ENCODE results near the gene IL12RB1. TPM values are rescaled to one million over a fixed set of nuclear protein-coding genes. Genes with fewer than 3 reads are reported as not detected.

IL12RB1 gene
- total RNA-seq, 2 experiments from 2014 or later = 66.1 to 70.6 TPM

DNA sequence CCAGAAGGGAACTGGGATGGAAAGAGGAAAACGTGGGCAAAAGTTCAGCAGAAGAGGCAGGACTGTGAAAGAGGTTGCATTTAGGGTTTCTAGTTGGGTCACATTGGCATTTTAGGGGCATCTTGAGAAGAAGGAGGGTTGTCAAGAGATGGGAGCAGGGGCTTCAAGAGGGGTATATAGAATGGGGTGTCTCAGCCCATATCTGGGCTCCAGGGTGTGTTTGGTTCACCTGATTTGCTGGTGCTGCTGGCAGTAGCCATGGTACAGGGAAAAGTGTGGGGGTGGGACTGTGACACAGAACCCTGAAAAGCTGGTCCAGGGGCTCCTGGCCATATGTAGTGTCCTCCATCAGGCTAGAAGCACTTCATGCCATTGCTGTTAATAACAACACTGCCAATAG, 33.4 kb upstream of the IL12RB1 start:
- Mint-ChIP-seq H3K27me3 (no peaks in the 10 kb centered on the region), H3K27ac (peak overlapping the region; percentile 90), H3K36me3 (ENCODE audit: low read depth) (peaks cover 25% of the 10 kb centered on the region), H3K4me1 (peaks cover 37% of the 10 kb centered on the region), H3K9me3 (no peaks in the 10 kb centered on the region), H3K4me3 (peak overlapping the region; percentile 79)
- POLR2A ChIA-PET = interaction anchor here (0.9 to 3.2 kb wide), 8 partner anchors 8 to 162 kb away, joined by 3 to 28 read pairs (median 4); partner anchors contain the start of genes IL12RB1, JUND, MAST3 and PIK3R2
- CTCF ChIA-PET = interaction anchor here (0.9 to 2.0 kb wide), 6 partner anchors 29 to 160 kb away, joined by 3 to 7 read pairs (median 4); no protein-coding TSS in a partner anchor
- DNase-seq = no peak

DNA sequence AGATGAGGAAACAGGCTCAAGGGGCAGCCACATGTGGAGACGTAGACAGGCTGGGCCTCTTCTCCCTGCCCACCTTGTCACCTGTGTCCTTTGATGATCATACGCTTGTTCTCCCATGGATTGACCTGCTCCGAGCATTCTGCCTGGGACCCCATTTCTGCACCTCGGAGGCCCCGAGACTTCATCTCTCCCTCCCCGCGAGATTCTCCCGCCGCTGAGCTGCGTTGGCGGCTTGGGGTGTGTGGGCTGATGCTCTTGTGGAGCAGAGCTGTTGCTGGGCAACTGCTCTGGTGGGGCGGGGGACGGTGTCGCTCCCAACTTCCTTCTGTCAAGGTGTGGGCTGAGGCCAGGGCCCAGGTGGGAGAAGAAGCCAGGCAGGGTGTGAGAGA, 33.0 kb upstream of the IL12RB1 start:
- Mint-ChIP-seq H3K27ac (peak overlapping the region; percentile 90), H3K36me3 (ENCODE audit: low read depth) (peaks cover 25% of the 10 kb centered on the region), H3K27me3 (no peaks in the 10 kb centered on the region), H3K9me3 (no peaks in the 10 kb centered on the region), H3K4me3 (peak overlapping the region; percentile 79), H3K4me1 (peaks cover 37% of the 10 kb centered on the region)
- DNase-seq = peak; percentile 69
- CTCF ChIA-PET = interaction anchor here (0.6 to 2.8 kb wide), 8 partner anchors 9 to 160 kb away, joined by 3 to 8 read pairs (median 4); no protein-coding TSS in a partner anchor
- POLR2A ChIA-PET = interaction anchor here (0.9 to 3.2 kb wide), 8 partner anchors 9 to 162 kb away, joined by 3 to 28 read pairs (median 4); partner anchors contain the start of genes IL12RB1, JUND, MAST3 and PIK3R2

DNA sequence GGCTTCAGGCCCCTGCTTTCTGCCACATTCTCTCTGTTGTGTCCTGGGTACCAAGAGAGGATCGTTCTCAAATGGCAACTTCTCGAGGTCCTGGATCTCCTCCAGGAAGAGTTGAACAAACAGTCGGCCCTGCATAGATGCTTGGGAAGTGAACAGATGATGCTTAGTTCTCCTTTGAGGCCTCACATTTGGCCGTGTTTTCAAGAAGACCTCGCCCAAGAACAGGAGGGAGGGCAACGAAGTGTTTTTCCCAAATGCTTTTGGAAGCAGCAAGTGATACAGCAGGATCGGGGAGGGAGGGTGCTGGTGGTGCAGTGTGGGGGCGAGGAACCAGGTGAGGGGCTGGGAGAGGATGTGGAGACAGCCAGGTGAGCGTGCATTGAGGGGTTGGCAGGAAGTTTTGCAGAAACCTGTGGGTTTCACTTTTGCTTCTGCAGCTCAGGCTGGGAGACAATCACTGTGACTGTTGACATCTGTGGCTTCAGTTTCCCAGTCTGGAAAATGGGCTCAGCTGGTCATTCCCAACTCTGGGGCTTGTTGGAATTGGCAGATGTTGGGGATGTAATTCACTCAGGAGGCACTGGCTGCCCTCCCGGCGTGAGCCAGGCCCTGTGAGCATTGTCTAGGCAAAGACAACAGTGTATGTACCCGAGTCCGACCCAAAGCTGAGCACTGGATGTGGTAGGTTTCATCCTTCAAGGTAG, 32.4 kb upstream of the IL12RB1 start:
- DNase-seq = peak; percentile 66
- ChIA-PET CTCF (interaction anchor here (0.6 to 2.8 kb wide), 9 partner anchors 10 to 161 kb away, joined by 3 to 12 read pairs (median 4); partner anchors contain the start of gene PIK3R2), POLR2A (interaction anchor here (0.6 to 3.2 kb wide), 13 partner anchors 9 to 163 kb away, joined by 3 to 28 read pairs (median 4); partner anchors contain the start of genes IL12RB1, JUND, MAST3 and PIK3R2)
- H3K27me3 Mint-ChIP-seq = no peaks in the 10 kb centered on the region
- H3K4me1 Mint-ChIP-seq = peaks cover 37% of the 10 kb centered on the region
- H3K4me3 Mint-ChIP-seq = peak overlapping the region; percentile 79
- peak overlapping the region; percentile 90 for H3K27ac Mint-ChIP-seq
- no peaks in the 10 kb centered on the region for H3K9me3 Mint-ChIP-seq
- H3K36me3 Mint-ChIP-seq (ENCODE audit: low read depth) = peaks cover 20% of the 10 kb centered on the region

DNA sequence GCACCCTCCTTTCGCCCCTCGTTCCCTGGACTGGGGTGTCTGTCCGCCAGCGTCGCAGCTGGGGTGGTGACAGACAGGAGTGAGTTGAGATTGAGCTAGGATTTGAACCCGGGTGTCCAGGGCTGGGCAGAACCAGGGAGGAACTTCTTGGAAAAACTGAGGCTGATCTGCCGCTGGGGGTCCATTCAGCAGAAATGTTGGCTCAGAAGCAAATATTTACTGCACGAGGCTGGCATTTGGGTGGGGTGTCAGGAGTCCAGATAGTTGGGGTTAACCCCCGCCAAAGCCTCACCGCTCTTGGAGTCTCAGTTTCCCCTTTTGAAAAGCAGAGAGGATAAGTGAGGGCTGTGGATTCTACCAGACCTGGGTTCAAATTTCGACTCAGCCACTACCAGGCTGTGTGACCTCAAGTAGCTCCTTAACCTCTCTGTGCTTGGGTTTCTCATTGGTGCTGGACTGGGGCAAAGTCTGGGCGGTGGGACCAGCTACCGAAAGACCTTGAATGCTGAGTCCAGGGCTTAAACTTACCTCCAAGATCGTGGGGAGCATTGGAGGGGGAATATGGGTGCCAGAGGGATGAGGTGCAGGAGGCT, 31.8 kb upstream of the IL12RB1 start:
- ChIA-PET POLR2A (interaction anchor here (0.6 to 3.2 kb wide), 11 partner anchors 10 to 163 kb away, joined by 3 to 28 read pairs (median 5); partner anchors contain the start of genes IL12RB1, JUND, MAST3 and PIK3R2), CTCF (interaction anchor here (0.9 to 2.8 kb wide), 6 partner anchors 9 to 161 kb away, joined by 3 to 12 read pairs (median 4); partner anchors contain the start of gene PIK3R2)
- Mint-ChIP-seq H3K4me1 (peaks cover 39% of the 10 kb centered on the region), H3K27ac (peak overlapping the region; percentile 90), H3K4me3 (peak overlapping the region; percentile 79), H3K9me3 (no peaks in the 10 kb centered on the region), H3K27me3 (no peaks in the 10 kb centered on the region), H3K36me3 (ENCODE audit: low read depth) (peaks cover 14% of the 10 kb centered on the region)
- DNase-seq = no peak

DNA sequence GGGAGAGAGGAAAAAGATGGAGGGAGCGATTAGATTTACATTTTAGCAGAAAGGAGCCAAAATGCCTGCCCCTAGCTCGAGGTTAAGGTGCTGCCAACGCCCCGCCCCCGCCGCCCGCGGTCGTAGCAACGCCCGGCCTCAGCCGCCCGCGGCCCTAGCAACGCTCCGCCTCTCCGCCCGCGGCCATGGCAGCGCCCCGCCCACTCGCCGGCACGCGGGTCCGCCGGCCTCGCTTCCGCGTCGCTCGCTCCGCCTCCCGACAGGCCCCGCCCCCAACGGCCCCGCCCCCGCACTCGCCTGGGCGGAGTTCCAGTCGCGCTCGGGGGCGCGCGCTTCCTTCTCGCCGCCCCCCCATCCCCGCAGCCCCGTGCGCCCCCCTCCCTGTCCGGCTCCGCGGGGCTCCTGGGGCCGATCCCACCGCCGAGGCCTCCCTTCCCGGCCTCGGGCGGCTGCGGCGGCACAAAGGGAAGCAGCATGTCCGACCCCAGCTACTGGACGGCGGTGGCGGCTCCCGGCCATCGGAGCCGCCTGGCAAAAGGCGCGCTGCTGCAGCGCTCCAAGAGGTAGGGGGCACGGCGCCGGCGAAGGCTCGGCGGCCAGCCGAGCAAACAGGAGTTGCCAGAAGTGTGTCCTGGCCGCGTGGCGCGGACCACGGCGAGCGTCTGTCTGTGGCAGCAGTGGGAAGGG, 31.1 kb upstream of the IL12RB1 start:
- no peaks in the 10 kb centered on the region for H3K9me3 Mint-ChIP-seq
- ChIA-PET POLR2A (interaction anchor here (0.9 to 3.2 kb wide), 7 partner anchors 11 to 162 kb away, joined by 3 to 28 read pairs (median 5); partner anchors contain the start of genes MAST3 and PIK3R2), CTCF (interaction anchor here (0.9 to 2.8 kb wide), 6 partner anchors 8 to 135 kb away, joined by 3 to 12 read pairs (median 4); partner anchors contain the start of gene PIK3R2)
- H3K27me3 Mint-ChIP-seq = no peaks in the 10 kb centered on the region
- H3K4me1 Mint-ChIP-seq = peaks cover 40% of the 10 kb centered on the region
- peak overlapping the region; percentile 90 for H3K27ac Mint-ChIP-seq
- H3K36me3 Mint-ChIP-seq (ENCODE audit: low read depth) = peaks cover 10% of the 10 kb centered on the region
- peak overlapping the region; percentile 79 for H3K4me3 Mint-ChIP-seq
- peak; percentile 96 for DNase-seq

DNA sequence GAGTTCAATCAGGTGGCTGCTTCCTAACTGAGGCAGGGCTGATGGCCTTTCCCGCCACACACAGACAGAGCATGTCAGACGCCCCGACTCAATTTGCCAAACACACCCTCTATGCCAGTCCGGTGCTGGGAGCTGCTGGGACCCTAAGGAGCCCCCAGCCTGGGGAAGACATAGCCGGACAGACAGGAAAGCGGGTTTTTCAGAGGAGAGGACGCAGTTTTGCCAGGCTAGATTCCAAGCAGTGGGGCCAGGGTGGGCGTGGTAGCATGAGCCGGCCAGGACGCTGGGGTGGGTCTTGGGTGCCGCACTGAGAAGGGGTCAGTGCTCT, 30.6 kb upstream of the IL12RB1 start:
- ChIA-PET POLR2A (interaction anchor here (0.9 to 3.2 kb wide), 3 partner anchors 11 to 35 kb away, joined by 3 to 28 read pairs (median 15); partner anchors contain the start of gene PIK3R2), CTCF (interaction anchor here (1.0 to 2.8 kb wide), 5 partner anchors 8 to 53 kb away, joined by 3 to 12 read pairs (median 4); partner anchors contain the start of gene PIK3R2)
- peak; percentile 21 for DNase-seq
- Mint-ChIP-seq H3K9me3 (no peaks in the 10 kb centered on the region), H3K27me3 (no peaks in the 10 kb centered on the region), H3K4me1 (peaks cover 43% of the 10 kb centered on the region), H3K27ac (peak overlapping the region; percentile 47), H3K4me3 (peak overlapping the region; percentile 79), H3K36me3 (ENCODE audit: low read depth) (peaks cover 5% of the 10 kb centered on the region)

DNA sequence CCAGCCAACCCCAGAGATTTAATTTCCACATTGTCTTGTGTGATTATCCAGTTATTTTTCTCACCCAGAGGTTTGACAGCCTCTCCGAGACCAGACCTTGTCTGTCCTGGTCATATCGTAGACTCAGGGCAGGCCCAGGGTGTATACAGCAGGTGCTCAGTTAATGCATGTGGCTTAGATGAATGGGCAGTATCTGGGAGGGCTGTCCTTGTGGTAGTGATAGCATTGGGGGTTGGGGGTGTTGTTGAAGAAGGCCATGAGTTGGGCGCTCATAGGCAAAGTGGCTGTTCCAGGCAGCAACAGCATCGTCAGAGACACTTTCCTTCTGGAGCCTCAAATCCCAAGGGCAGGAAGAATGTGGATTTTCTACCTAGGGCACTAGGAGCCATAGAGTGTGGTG, 27.7 kb upstream of the IL12RB1 start:
- no peaks in the 10 kb centered on the region for H3K36me3 Mint-ChIP-seq (ENCODE audit: low read depth)
- no peak overlapping the region for H3K4me3 Mint-ChIP-seq

DNA sequence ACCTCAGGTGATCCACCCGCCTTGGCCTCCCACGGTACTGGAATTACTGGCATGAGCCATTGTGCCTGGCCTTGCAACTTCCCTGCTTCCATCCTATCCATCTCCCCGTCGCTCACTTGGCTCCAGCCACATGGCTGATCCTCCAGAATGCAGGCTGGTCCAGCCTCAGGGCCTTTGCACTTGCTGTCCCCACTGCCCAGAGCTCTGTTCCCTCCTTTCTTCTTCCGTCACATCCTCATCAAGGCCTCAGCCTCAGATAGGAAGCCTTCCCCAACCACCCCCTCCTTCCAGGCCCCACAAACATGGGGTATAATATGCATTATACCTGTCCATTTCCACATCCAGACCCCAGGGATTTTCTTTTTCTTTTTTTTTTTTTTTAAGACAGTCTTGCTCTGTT, 27.1 kb upstream of the IL12RB1 start:
- ChIA-PET CTCF (interaction anchor here (0.7 to 2.4 kb wide), 15 partner anchors 14 to 383 kb away, joined by 3 to 27 read pairs (median 5); partner anchors contain the start of genes IFI30, IL12RB1 and PIK3R2), POLR2A (interaction anchor here (1.0 kb wide), 2 partner anchors 27 to 140 kb away, joined by 3 read pairs; no protein-coding TSS in a partner anchor)
- Mint-ChIP-seq H3K9me3 (no peaks in the 10 kb centered on the region), H3K27me3 (peaks cover 3% of the 10 kb centered on the region), H3K4me1 (peaks cover 34% of the 10 kb centered on the region), H3K4me3 (no peak overlapping the region), H3K36me3 (ENCODE audit: low read depth) (no peaks in the 10 kb centered on the region), H3K27ac (no peak overlapping the region)
- no peak for DNase-seq

More for the DNA sequence above, 27.7 kb upstream of the IL12RB1 start:
- POLR2A ChIA-PET = interaction anchor here (1.0 kb wide), 1 partner anchor 27 kb away, joined by 3 read pairs; no protein-coding TSS in a partner anchor
- no peak for DNase-seq
- Mint-ChIP-seq H3K27ac (no peak overlapping the region), H3K4me1 (peaks cover 36% of the 10 kb centered on the region), H3K27me3 (no peaks in the 10 kb centered on the region), H3K9me3 (no peaks in the 10 kb centered on the region)
- CTCF ChIA-PET = interaction anchor here (2.4 kb wide), 1 partner anchor 37 kb away, joined by 23 read pairs; the partner anchor contains the start of gene PIK3R2

DNA sequence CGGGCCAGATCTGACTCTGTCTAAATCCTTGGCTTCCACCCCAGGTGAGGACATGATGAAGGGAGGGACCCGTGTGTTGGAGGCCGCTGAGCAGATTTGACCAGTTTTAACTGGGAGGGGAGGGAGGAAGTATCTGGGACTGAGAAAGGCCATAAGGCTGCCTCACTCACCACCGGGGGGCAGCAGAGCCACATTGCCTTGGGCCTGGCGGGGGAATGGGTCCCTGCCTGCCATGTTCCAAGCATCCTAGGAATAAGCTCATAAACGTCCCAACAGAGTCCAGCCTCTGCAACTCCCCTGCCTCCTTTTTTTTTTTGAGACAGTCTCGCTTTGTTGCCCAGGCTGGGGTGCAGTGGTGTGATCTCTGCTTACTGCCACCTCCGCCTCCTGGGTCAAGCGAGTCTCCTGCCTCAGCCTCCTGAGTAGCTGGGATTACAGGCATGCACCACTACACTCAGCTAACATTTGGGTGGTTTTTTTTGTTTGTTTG, 26.3 kb upstream of the IL12RB1 start:
- Mint-ChIP-seq H3K9me3 (no peaks in the 10 kb centered on the region), H3K27me3 (peaks cover 6% of the 10 kb centered on the region), H3K36me3 (ENCODE audit: low read depth) (no peaks in the 10 kb centered on the region), H3K27ac (no peak overlapping the region), H3K4me1 (peaks cover 33% of the 10 kb centered on the region), H3K4me3 (no peak overlapping the region)
- CTCF ChIA-PET = interaction anchor here (0.6 to 2.4 kb wide), 29 partner anchors 9 to 444 kb away, joined by 3 to 27 read pairs (median 4); partner anchors contain the start of genes IFI30, IL12RB1, MAST3 and MPV17L2
- POLR2A ChIA-PET = interaction anchor here (0.6 to 1.0 kb wide), 2 partner anchors 39 to 141 kb away, joined by 3 read pairs; partner anchors contain the start of gene PIK3R2
- peak; percentile 84 for DNase-seq

DNA sequence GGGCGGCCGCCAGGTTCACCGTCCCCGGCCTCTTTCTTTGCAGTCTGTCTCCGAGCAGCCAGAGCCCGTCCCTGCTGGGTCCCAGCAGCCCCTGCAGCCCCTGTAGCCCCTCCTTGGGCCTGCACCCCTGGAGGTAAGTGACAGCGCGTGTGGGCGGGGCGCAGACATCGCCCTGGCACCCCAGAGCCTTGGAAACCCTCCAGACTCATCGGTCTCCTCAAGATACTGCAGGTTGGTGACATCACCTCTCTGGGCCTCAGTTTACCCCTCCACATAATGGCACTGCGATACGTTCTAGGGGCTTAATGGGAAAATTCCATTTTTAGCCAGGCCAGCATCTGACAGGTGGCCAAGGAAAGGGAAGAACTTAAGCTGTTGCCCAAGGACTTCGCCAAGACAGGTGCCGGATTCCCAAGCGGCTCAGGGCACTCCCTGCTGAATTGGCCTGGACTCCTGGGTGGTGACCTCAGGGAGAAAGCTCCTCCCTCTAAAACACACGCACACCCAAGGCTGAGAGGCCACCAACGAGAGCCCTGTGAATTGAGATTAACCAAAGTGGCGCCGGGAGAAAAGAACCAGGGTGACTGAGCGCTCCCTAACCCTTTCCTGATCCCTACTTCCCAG, 24.0 kb upstream of the IL12RB1 start:
- CTCF ChIA-PET = interaction anchor here (0.6 to 5.3 kb wide), 12 partner anchors 11 to 93 kb away, joined by 3 to 24 read pairs (median 4); partner anchors contain the start of genes IL12RB1, MAST3 and RAB3A
- peaks cover 27% of the 10 kb centered on the region for H3K4me1 Mint-ChIP-seq
- no peaks in the 10 kb centered on the region for H3K36me3 Mint-ChIP-seq (ENCODE audit: low read depth)

More for the DNA sequence above, 24.0 kb upstream of the IL12RB1 start:
- DNase-seq = no peak
- H3K9me3 Mint-ChIP-seq = no peaks in the 10 kb centered on the region
- no peak overlapping the region for H3K27ac Mint-ChIP-seq
- H3K4me3 Mint-ChIP-seq = peak overlapping the region; percentile 69
- H3K27me3 Mint-ChIP-seq = peaks cover 6% of the 10 kb centered on the region
- POLR2A ChIA-PET = interaction anchor here (0.5 to 2.8 kb wide), 7 partner anchors 13 to 102 kb away, joined by 3 to 10 read pairs (median 5); partner anchors contain the start of genes ARRDC2, IL12RB1, MAST3 and PIK3R2

All from activated CD4-positive, alpha-beta memory T cell treated with anti-CD3 and anti-CD28 coated beads, Interleukin-2, amount 10 ng/mL, durations not matched to agents 7 days and 5 days (primary cell).